Gastroesophageal sphincter (tissue), 3 donors: Measurements from ENCODE around the gene TMEM108.

Experiments used
- CTCF ChIP-seq, 4 experiments: fragments of 200-600 bp in 2 of 4; fragments of 450-650 bp in 2 of 4; sonication (generic) in 1 of 4; IDR thresholded peaks; one replicate each; pipeline ENCODE4 v1.5.1; 2017 to 2019; ENCODE audit warnings: antibody characterized with exemption in 4 of 4, mild to moderate bottlenecking in 2 of 4, moderate library complexity in 2 of 4
- EP300 ChIP-seq: sonication (generic); formaldehyde crosslinking; IDR thresholded peaks from one replicate; pipeline ENCODE4 v1.6.1; 2017; ENCODE audit warnings: antibody characterized with exemption, mild to moderate bottlenecking
- POLR2A ChIP-seq, 2 donors: fragments of 450-650 bp; IDR thresholded peaks; one replicate each; pipeline ENCODE4 v1.6.1; 2017; ENCODE audit warnings: antibody characterized with exemption in 2 of 2, mild to moderate bottlenecking in 2 of 2, moderate library complexity in 1 of 2
- POLR2AphosphoS5 ChIP-seq: sonication (generic); formaldehyde crosslinking; IDR thresholded peaks from one replicate; pipeline ENCODE4 v1.6.1; 2017; ENCODE audit warnings: antibody characterized with exemption

GRCh38 chr3:133388696-133389395 is 350.7 kb downstream of the TMEM108 start:
- TF ChIP-seq CTCF (IDR thresholded peaks at IDR 0.05) (no peak), POLR2A (IDR thresholded peaks at IDR 0.05) (no peak), POLR2AphosphoS5 (no peak), EP300 (no peak)
